Measurements from ENCODE around the gene ATL2. TPM values are rescaled to one million over a fixed set of nuclear protein-coding genes. Genes with fewer than 3 reads are reported as not detected.

ATL2 gene
- total and polyA plus RNA-seq, 2 donors (not counting 3 experiments of a cell fraction or from before 2014, with no cell fraction given) = 23.9 to 45.5 TPM

DNA sequence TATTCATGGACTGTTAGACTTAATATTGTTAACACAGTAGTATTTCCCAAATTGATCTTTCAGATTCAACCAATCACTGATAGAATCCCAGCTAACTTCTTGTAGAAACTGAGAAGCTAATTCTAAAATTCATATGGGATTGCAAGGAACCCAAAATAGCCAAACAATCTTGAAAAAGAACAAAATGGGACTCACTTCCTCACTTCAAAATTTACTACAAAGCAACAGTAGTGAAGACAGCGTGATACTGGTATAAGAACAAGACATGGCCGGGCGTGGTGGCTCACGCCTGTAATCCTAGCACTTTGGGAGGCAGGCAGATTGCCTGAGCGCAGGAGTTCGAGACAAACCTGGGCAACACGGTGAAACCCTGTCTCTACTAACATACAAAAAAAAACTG lies 46.3 kb downstream of the ATL2 start:
- Histone ChIP-seq H3K9me1 (replicated peaks; ENCODE audit: control insufficient read depth, extremely low read depth, insufficient read depth, low read length) (no peaks in the 10 kb centered on the region), H3K9ac (replicated peaks; ENCODE audit: extremely low read depth, insufficient read depth, low read length) (no peak overlapping the region), H3K9me3 (replicated peaks; ENCODE audit: control insufficient read depth, insufficient read depth, low read length) (no peaks in the 10 kb centered on the region), H3K27me3 (ENCODE audit: control insufficient read depth in 2 of 2, insufficient read depth in 2 of 2, low read length in 2 of 2) (no peaks in the 10 kb centered on the region), H3K79me2 (ENCODE audit: control insufficient read depth, insufficient read depth, low read length) (peaks cover 21% of the 10 kb centered on the region), H4K20me1 (replicated peaks; ENCODE audit: control insufficient read depth, extremely low read depth, insufficient read depth, low read length) (no peaks in the 10 kb centered on the region), H3K4me2 (ENCODE audit: insufficient read depth, low read length) (no peak overlapping the region), H3K4me3 (replicated peaks in 1 of 3; ENCODE audit: insufficient read depth in 1 of 3, low read depth in 1 of 3, low read length in 3 of 3) (no peak overlapping the region), H3K27ac (ENCODE audit: insufficient read depth, low read depth, low read length) (no peak overlapping the region), H3K36me3 (ENCODE audit: control insufficient read depth in 2 of 2, extremely low read depth in 1 of 2, insufficient read depth in 2 of 2, low read length in 2 of 2) (no peaks in the 10 kb centered on the region), H2AFZ (ENCODE audit: low read depth, low read length) (no peak overlapping the region), H3K4me1 (ENCODE audit: control insufficient read depth, extremely low read depth, insufficient read depth, low read length) (peaks cover 4% of the 10 kb centered on the region)
- CTCF ChIA-PET = interaction anchor here (1.2 kb wide), 1 partner anchor 14 kb away, joined by 3 read pairs; no protein-coding TSS in a partner anchor
- TF ChIP-seq, protein P1, sequence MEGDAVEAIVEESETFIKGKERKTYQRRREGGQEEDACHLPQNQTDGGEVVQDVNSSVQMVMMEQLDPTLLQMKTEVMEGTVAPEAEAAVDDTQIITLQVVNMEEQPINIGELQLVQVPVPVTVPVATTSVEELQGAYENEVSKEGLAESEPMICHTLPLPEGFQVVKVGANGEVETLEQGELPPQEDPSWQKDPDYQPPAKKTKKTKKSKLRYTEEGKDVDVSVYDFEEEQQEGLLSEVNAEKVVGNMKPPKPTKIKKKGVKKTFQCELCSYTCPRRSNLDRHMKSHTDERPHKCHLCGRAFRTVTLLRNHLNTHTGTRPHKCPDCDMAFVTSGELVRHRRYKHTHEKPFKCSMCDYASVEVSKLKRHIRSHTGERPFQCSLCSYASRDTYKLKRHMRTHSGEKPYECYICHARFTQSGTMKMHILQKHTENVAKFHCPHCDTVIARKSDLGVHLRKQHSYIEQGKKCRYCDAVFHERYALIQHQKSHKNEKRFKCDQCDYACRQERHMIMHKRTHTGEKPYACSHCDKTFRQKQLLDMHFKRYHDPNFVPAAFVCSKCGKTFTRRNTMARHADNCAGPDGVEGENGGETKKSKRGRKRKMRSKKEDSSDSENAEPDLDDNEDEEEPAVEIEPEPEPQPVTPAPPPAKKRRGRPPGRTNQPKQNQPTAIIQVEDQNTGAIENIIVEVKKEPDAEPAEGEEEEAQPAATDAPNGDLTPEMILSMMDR (IDR thresholded peaks at IDR 0.05; ENCODE audit: extremely low read depth in 1 of 2, insufficient read depth in 1 of 2, low read depth in 1 of 2, low read length in 2 of 2) = no peak
- TF ChIP-seq MYC (IDR thresholded peaks at IDR 0.05; ENCODE audit: low read depth, low read length) = no peak
- TF ChIP-seq POLR2A (IDR thresholded peaks at IDR 0.05; ENCODE audit: low read depth, low read length) = no peak
- TF ChIP-seq GATA2 (IDR thresholded peaks at IDR 0.05; ENCODE audit: insufficient read depth, insufficient read length, low read depth, low read length) = no peak
- no peak for TF ChIP-seq EZH2 (IDR thresholded peaks at IDR 0.05; ENCODE audit: borderline replicate concordance, low read depth, low read length, severe bottlenecking)
- no peak for TF ChIP-seq JUN (IDR thresholded peaks at IDR 0.05; ENCODE audit: borderline replicate concordance, insufficient read depth, insufficient read length, low read depth)
- TF ChIP-seq, protein P2, sequence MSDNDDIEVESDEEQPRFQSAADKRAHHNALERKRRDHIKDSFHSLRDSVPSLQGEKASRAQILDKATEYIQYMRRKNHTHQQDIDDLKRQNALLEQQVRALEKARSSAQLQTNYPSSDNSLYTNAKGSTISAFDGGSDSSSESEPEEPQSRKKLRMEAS (IDR thresholded peaks at IDR 0.05; ENCODE audit: insufficient read depth, insufficient read length) = no peak
- TF ChIP-seq FOS (IDR thresholded peaks at IDR 0.05; ENCODE audit: borderline replicate concordance, insufficient read depth, low read length) = no peak
- no peak for TF ChIP-seq POLR2AphosphoS5 (IDR thresholded peaks at IDR 0.05; ENCODE audit: insufficient read depth, low read depth, low read length)
- POLR2A ChIA-PET = interaction anchor here (0.6 kb wide), 1 partner anchor 13 kb away, joined by 5 read pairs; no protein-coding TSS in a partner anchor
- dilution Hi-C loops (cut with MboI; ENCODE audit: extremely low pct_ligation_motif_present, low sequenced_read_pairs) (no loop called here), intact Hi-C loops (cut with micrococcal nuclease) (no loop called here)
- BruUV-seq (replicated peaks) = no TSS peak
- no peak for DNase-seq (ENCODE audit: low read depth, low spot score)
- no peak for FAIRE-seq
